Renal pelvis (tissue), 4 donors: Measurements from ENCODE around the gene FBLN1. TPM values are rescaled to one million over a fixed set of nuclear protein-coding genes. Genes with fewer than 3 reads are reported as not detected.
"Not testable (repeated sequence)": the region's sequence is repeated elsewhere in the genome, so short reads cannot be mapped to it uniquely, and the experiment has no call there.

Experiments
- DNase-seq: peaks from one replicate; pipeline ENCODE4 v3.0.0-alpha.2; 2013
- polyA plus RNA-seq, 3 donors: library from polyadenylated mRNA; unstranded; fragments of 120-200 nt; gene quantifications; one replicate each; pipeline ENCODE4 v1.2.1, GENCODE V29; 2013; ENCODE audit not compliant: insufficient read length in 3 of 3

Gene FBLN1
- polyA plus RNA-seq, 3 donors: 93.3 to 158 (median 115) TPM

GRCh38 chr22:45472426-45472825 is 30.3 kb upstream of the FBLN1 start:
- DNase-seq: no peak

GRCh38 chr22:45473626-45474237 is 29.0 kb upstream of the FBLN1 start:
- DNase-seq: no peak

- DNase-seq: peak; percentile 53
Measured at GRCh38 chr22:45475063-45475747, 27.5 kb upstream of the FBLN1 start.

- DNase-seq: no peak
Measured at GRCh38 chr22:45475851-45476514, 26.7 kb upstream of the FBLN1 start.

GRCh38 chr22:45476814-45477213 is 25.9 kb upstream of the FBLN1 start:
- no peak for DNase-seq

- DNase-seq: no peak
Measured at GRCh38 chr22:45477366-45478107, 25.1 kb upstream of the FBLN1 start.

- DNase-seq: no peak
Measured at GRCh38 chr22:45478108-45478771, 24.4 kb upstream of the FBLN1 start.

- DNase-seq: no peak
Measured at GRCh38 chr22:45480717-45481116, 22.0 kb upstream of the FBLN1 start.

- DNase-seq: no peak
Measured at GRCh38 chr22:45481661-45482060, 21.0 kb upstream of the FBLN1 start.

- no peak for DNase-seq
Measured at GRCh38 chr22:45482169-45482568, 20.5 kb upstream of the FBLN1 start.

- DNase-seq: no peak
Measured at GRCh38 chr22:45483319-45483718, 19.4 kb upstream of the FBLN1 start.

- DNase-seq: no peak
Measured at GRCh38 chr22:45483918-45484499, 18.7 kb upstream of the FBLN1 start.

- no peak for DNase-seq
Measured at GRCh38 chr22:45484742-45485141, 17.9 kb upstream of the FBLN1 start.

GRCh38 chr22:45485261-45485660 is 17.4 kb upstream of the FBLN1 start:
- DNase-seq: no peak

GRCh38 chr22:45488764-45489370 is 13.8 kb upstream of the FBLN1 start:
- DNase-seq: no peak

- DNase-seq: no peak
Measured at GRCh38 chr22:45490836-45491235, 11.8 kb upstream of the FBLN1 start.

- DNase-seq: no peak
Measured at GRCh38 chr22:45491841-45492240, 10.8 kb upstream of the FBLN1 start.

GRCh38 chr22:45493286-45493771 is 9.4 kb upstream of the FBLN1 start:
- DNase-seq: no peak

GRCh38 chr22:45494306-45494705 is 8.4 kb upstream of the FBLN1 start:
- not testable (repeated sequence) for DNase-seq

- not testable (repeated sequence) for DNase-seq
Measured at GRCh38 chr22:45495616-45496015, 7.1 kb upstream of the FBLN1 start.

GRCh38 chr22:45496451-45496941 is 6.2 kb upstream of the FBLN1 start:
- DNase-seq: no peak
